Activated naive CD4-positive, alpha-beta T cell treated with anti-CD3 and anti-CD28 coated beads, Interleukin-2, amount 50 U/mL, for 72 hours (primary cell): ENCODE data around the gene PROM1. TPM values are rescaled to one million over a fixed set of nuclear protein-coding genes. Genes with fewer than 3 reads are reported as not detected.
A peak's percentile ranks its signal among the peaks of the same experiment; 100 is the strongest.

ENCODE experiments used
- ATAC-seq, 2 donors: fragments of 150-1000 bp; cut with Tn5 transposase; 2 replicates each; pipeline ENCODE4 v1.10.0; 2021; ENCODE audit warnings: mild to moderate bottlenecking in 2 of 2, moderate library complexity in 2 of 2
- DNase-seq, 2 donors: peaks; one replicate each; pipeline ENCODE4 v3.0.0; 2021 to 2022; ENCODE audit warnings: low spot score in 2 of 2
- H3K27ac Mint-ChIP-seq, 2 donors: one replicate each; pipeline ENCODE4 v1.8.0; 2022; ENCODE audit warnings: mild to moderate bottlenecking in 2 of 2, mixed read lengths in 2 of 2
- H3K36me3 Mint-ChIP-seq, 2 donors: one replicate each; pipeline ENCODE4 v1.8.0; 2022; ENCODE audit warnings: mixed read lengths in 2 of 2
- H3K9me3 Mint-ChIP-seq, 2 donors: one replicate each; pipeline ENCODE4 v1.8.0; 2022; ENCODE audit warnings: mixed read lengths in 2 of 2
- total RNA-seq, 2 donors: library from RNA; stranded (reverse); gene quantifications; one replicate each; pipeline ENCODE4 v1.2.3, GENCODE V29; 2022

PROM1 gene
- total RNA-seq, 2 donors from 2014 or later = 0.06 to 0.41 TPM

- no peak overlapping the region for H3K27ac Mint-ChIP-seq
- ATAC-seq (peak; percentile 42 to 45), DNase-seq (peak in 1 of 2 donors; percentile 26)
- H3K9me3 Mint-ChIP-seq = no peaks in the 10 kb centered on the region
- H3K36me3 Mint-ChIP-seq = peaks cover 16 to 17% of the 10 kb centered on the region in 2 donors
These were observed 1.2 kb downstream of the PROM1 start for GRCh38 chr4:16082426-16083240.

- ATAC-seq (peak; percentile 68 to 70), DNase-seq (peak in 1 of 2 donors; percentile 4)
- no peak overlapping the region for H3K27ac Mint-ChIP-seq
- H3K9me3 Mint-ChIP-seq = no peaks in the 10 kb centered on the region
- H3K36me3 Mint-ChIP-seq = peaks cover 16 to 17% of the 10 kb centered on the region in 2 donors
These were observed 1.8 kb downstream of the PROM1 start for GRCh38 chr4:16082041-16082425.

GRCh38 chr4:16079046-16079445 is 4.8 kb downstream of the PROM1 start:
- H3K36me3 Mint-ChIP-seq = peaks cover 2 to 3% of the 10 kb centered on the region in 2 donors
- H3K27ac Mint-ChIP-seq = no peak overlapping the region
- DNase-seq (no peak), ATAC-seq (peak in 1 of 2 donors; percentile 47)
- H3K9me3 Mint-ChIP-seq = no peaks in the 10 kb centered on the region

- H3K36me3 Mint-ChIP-seq = no peaks in the 10 kb centered on the region
- DNase-seq = no peak
- ATAC-seq = no peak
- H3K27ac Mint-ChIP-seq = no peak overlapping the region
- H3K9me3 Mint-ChIP-seq = no peaks in the 10 kb centered on the region
These were observed 5.5 kb downstream of the PROM1 start for GRCh38 chr4:16078195-16078760.

GRCh38 chr4:16077786-16078185 is 6.0 kb downstream of the PROM1 start:
- ATAC-seq (no peak), DNase-seq (no peak)
- H3K9me3 Mint-ChIP-seq = no peaks in the 10 kb centered on the region
- H3K27ac Mint-ChIP-seq = no peak overlapping the region
- H3K36me3 Mint-ChIP-seq = no peaks in the 10 kb centered on the region

GRCh38 chr4:16075975-16076757 is 7.7 kb downstream of the PROM1 start:
- Mint-ChIP-seq H3K36me3 (no peaks in the 10 kb centered on the region), H3K27ac (no peak overlapping the region), H3K9me3 (no peaks in the 10 kb centered on the region)
- DNase-seq (no peak), ATAC-seq (no peak)

GRCh38 chr4:16075061-16075460 is 8.8 kb downstream of the PROM1 start:
- H3K9me3 Mint-ChIP-seq = no peaks in the 10 kb centered on the region
- peak in 1 of 2 donors; percentile 44 for ATAC-seq

GRCh38 chr4:16072168-16072567 is 11.7 kb downstream of the PROM1 start:
- no peaks in the 10 kb centered on the region for H3K36me3 Mint-ChIP-seq
- DNase-seq (no peak), ATAC-seq (no peak)
- peak overlapping the region in 1 of 2 donors; percentile 73 for H3K27ac Mint-ChIP-seq
- H3K9me3 Mint-ChIP-seq = no peaks in the 10 kb centered on the region

More at GRCh38 chr4:16075061-16075460, 8.8 kb downstream of the PROM1 start:
- Mint-ChIP-seq H3K27ac (no peak overlapping the region), H3K36me3 (no peaks in the 10 kb centered on the region)
- DNase-seq = no peak

GRCh38 chr4:16070203-16070602 is 13.6 kb downstream of the PROM1 start:
- Mint-ChIP-seq H3K36me3 (no peaks in the 10 kb centered on the region), H3K27ac (no peak overlapping the region), H3K9me3 (no peaks in the 10 kb centered on the region)
- ATAC-seq (no peak), DNase-seq (no peak)

- ATAC-seq (peak in 1 of 2 donors; percentile 20), DNase-seq (no peak)
- H3K27ac Mint-ChIP-seq = no peak overlapping the region
- H3K9me3 Mint-ChIP-seq = peaks cover 4 to 7% of the 10 kb centered on the region in 2 donors
- H3K36me3 Mint-ChIP-seq = peaks cover 0 to 5% of the 10 kb centered on the region in 2 donors
These were observed 16.3 kb downstream of the PROM1 start for GRCh38 chr4:16067515-16067914.

- H3K27ac Mint-ChIP-seq = no peak overlapping the region
These were observed 17.2 kb downstream of the PROM1 start for GRCh38 chr4:16066586-16067128.

GRCh38 chr4:16065066-16065465 is 18.8 kb downstream of the PROM1 start:
- H3K36me3 Mint-ChIP-seq = peaks cover 0 to 5% of the 10 kb centered on the region in 2 donors
- H3K27ac Mint-ChIP-seq = peak overlapping the region in 1 of 2 donors; percentile 58
- H3K9me3 Mint-ChIP-seq = peaks cover 4 to 7% of the 10 kb centered on the region in 2 donors
- ATAC-seq (no peak), DNase-seq (no peak)

More at GRCh38 chr4:16066586-16067128, 17.2 kb downstream of the PROM1 start:
- peaks cover 4 to 7% of the 10 kb centered on the region in 2 donors for H3K9me3 Mint-ChIP-seq
- peaks cover 0 to 5% of the 10 kb centered on the region in 2 donors for H3K36me3 Mint-ChIP-seq
- ATAC-seq = no peak
- DNase-seq = no peak

- DNase-seq = no peak
- peaks cover 4 to 7% of the 10 kb centered on the region in 2 donors for H3K9me3 Mint-ChIP-seq
- no peak overlapping the region for H3K27ac Mint-ChIP-seq
- H3K36me3 Mint-ChIP-seq = peaks cover 0 to 5% of the 10 kb centered on the region in 2 donors
- no peak for ATAC-seq
These were observed 21.2 kb downstream of the PROM1 start for GRCh38 chr4:16062601-16063000.

- ATAC-seq (no peak), DNase-seq (no peak)
- Mint-ChIP-seq H3K27ac (no peak overlapping the region), H3K9me3 (no peaks in the 10 kb centered on the region), H3K36me3 (no peaks in the 10 kb centered on the region)
These were observed 27.0 kb downstream of the PROM1 start for GRCh38 chr4:16056681-16057385.

- DNase-seq = no peak
- no peaks in the 10 kb centered on the region for H3K9me3 Mint-ChIP-seq
- no peak overlapping the region for H3K27ac Mint-ChIP-seq
- H3K36me3 Mint-ChIP-seq = no peaks in the 10 kb centered on the region
- ATAC-seq = no peak
These were observed 27.9 kb downstream of the PROM1 start for GRCh38 chr4:16055873-16056272.

GRCh38 chr4:16055471-16055870 is 28.4 kb downstream of the PROM1 start:
- no peaks in the 10 kb centered on the region for H3K9me3 Mint-ChIP-seq
- H3K36me3 Mint-ChIP-seq = no peaks in the 10 kb centered on the region
- H3K27ac Mint-ChIP-seq = no peak overlapping the region
- ATAC-seq = no peak
- no peak for DNase-seq
